H1 (cell line): ENCODE data around the gene LIPA. TPM values are rescaled to one million over a fixed set of nuclear protein-coding genes. Genes with fewer than 3 reads are reported as not detected.

ENCODE experiments used
- CTCF ChIA-PET: fragments of 300-600 bp; sonication (Branson Sonifier 250); formaldehyde crosslinking; loops from one replicate; lab custom pipeline; 2021; ENCODE audit not compliant: partially characterized antibody; lab: Charles Lee
- POLR2A ChIA-PET: fragments of 300-600 bp; sonication (Branson Sonifier 250); formaldehyde crosslinking; loops from one replicate; lab custom pipeline; 2021; ENCODE audit warnings: inconsistent platforms; ENCODE audit not compliant: partially characterized antibody; lab: Charles Lee
- DNase-seq, 2 experiments: peaks; one replicate each; pipeline versions ENCODE4 v3.0.0 to v3.0.0-alpha.2; 2010 to 2022; ENCODE audit warnings: low spot score in 2 of 2, low read depth in 1 of 2, mixed read lengths in 1 of 2
- FAIRE-seq: peaks from 2 replicates; lab custom pipeline; 2011; peaks lifted over from hg19 to GRCh38; lab: Jason Lieb, UNC
- H2AFZ ChIP-seq: 2 replicates; pipeline ENCODE4 v1.8.1; 2012; ENCODE audit warnings: low read length, inconsistent platforms
- H2AK5ac ChIP-seq: 2 replicates; pipeline ENCODE4 v1.6.1; 2013; ENCODE audit warnings: low read depth, low read length
- H2BK120ac ChIP-seq: replicated peaks from 2 replicates; pipeline ENCODE3; 2013; ENCODE audit warnings: low read depth, low read length, inconsistent platforms
- H2BK12ac ChIP-seq: 2 replicates; pipeline ENCODE4 v1.6.1; 2013; ENCODE audit warnings: low read depth, low read length
- H2BK15ac ChIP-seq: 2 replicates; pipeline ENCODE4 v1.6.1; 2013; ENCODE audit warnings: low read length
- H2BK20ac ChIP-seq: 2 replicates; pipeline ENCODE4 v1.6.1; 2013; ENCODE audit warnings: low read length
- H2BK5ac ChIP-seq: 2 replicates; pipeline ENCODE4 v1.6.1; 2013; ENCODE audit warnings: low read depth, low read length
- H3K14ac ChIP-seq: 2 replicates; pipeline ENCODE4 v1.6.1; 2013; ENCODE audit warnings: inconsistent platforms; ENCODE audit not compliant: insufficient read length
- H3K18ac ChIP-seq: 2 replicates; pipeline ENCODE4 v1.6.1; 2013; ENCODE audit warnings: low read length; ENCODE audit errors: extremely low read depth
- H3K23ac ChIP-seq: 2 replicates; pipeline ENCODE4 v1.6.1; 2013; ENCODE audit warnings: inconsistent platforms; ENCODE audit not compliant: insufficient read length
- H3K23me2 ChIP-seq: 2 replicates; pipeline ENCODE4 v1.6.1; 2013; ENCODE audit warnings: low read depth, low read length
- H3K27ac ChIP-seq: 2 replicates; pipeline ENCODE4 v1.6.1; 2011; ENCODE audit warnings: low read depth, low read length, inconsistent platforms
- H3K27me3 ChIP-seq, 4 experiments: replicated peaks in 1 of 4; 1 replicate in 1 of 4; 2 replicates in 3 of 4; pipeline versions ENCODE4 v1.6.1 to v1.8.1; 2011 to 2013; ENCODE audit warnings: low read length in 3 of 4, mild to moderate bottlenecking in 3 of 4, inconsistent platforms in 2 of 4, mixed read lengths in 2 of 4, moderate library complexity in 1 of 4; ENCODE audit not compliant: control insufficient read depth in 3 of 4, insufficient read depth in 3 of 4; ENCODE audit errors: extremely low read depth in 1 of 4
- H3K36me3 ChIP-seq, 4 experiments: 2 replicates each; pipeline versions ENCODE4 v1.6.1 to v1.8.1; 2011 to 2013; ENCODE audit warnings: mild to moderate bottlenecking in 4 of 4, low read length in 3 of 4, moderate library complexity in 2 of 4, control low read depth in 1 of 4, inconsistent platforms in 1 of 4; ENCODE audit not compliant: insufficient read depth in 4 of 4, control insufficient read depth in 2 of 4
- H3K4ac ChIP-seq: replicated peaks from 2 replicates; pipeline ENCODE3; 2013; ENCODE audit warnings: low read length, low read depth, mixed read lengths, inconsistent platforms; ENCODE audit not compliant: insufficient read length
- H3K4me1 ChIP-seq, 4 experiments: replicated peaks in 1 of 4; 1 replicate in 1 of 4; 2 replicates in 3 of 4; pipeline versions ENCODE4 v1.6.1 to v1.8.1; 2011 to 2013; ENCODE audit warnings: low read length in 3 of 4, inconsistent platforms in 2 of 4, mixed read lengths in 1 of 4; ENCODE audit not compliant: insufficient read depth in 4 of 4, control insufficient read depth in 3 of 4
- H3K4me2 ChIP-seq, 2 experiments: 2 replicates each; pipeline versions ENCODE4 v1.6.1 to v1.8.1; 2011 to 2013; ENCODE audit warnings: low read depth in 2 of 2, low read length in 2 of 2, control low read depth in 1 of 2, inconsistent platforms in 1 of 2, mild to moderate bottlenecking in 1 of 2; ENCODE audit not compliant: insufficient read depth in 1 of 2
- H3K4me3 ChIP-seq, 4 experiments: fragments of 200-600, 300-600 bp in 1 of 4; sonication (generic), shearing (Covaris generic), sonication (Bioruptor Twin) in 1 of 4; 2 replicates each; pipeline versions ENCODE4 v1.5.1 to v1.8.1; 2011 to 2016; ENCODE audit warnings: low read length in 4 of 4, low read depth in 3 of 4, control low read depth in 2 of 4, inconsistent platforms in 2 of 4, mild to moderate bottlenecking in 2 of 4, mixed read lengths in 1 of 4, moderate library complexity in 1 of 4; ENCODE audit not compliant: insufficient read depth in 2 of 4; ENCODE audit errors: extremely low read depth in 1 of 4
- H3K56ac ChIP-seq: replicated peaks from 2 replicates; pipeline ENCODE3; 2013; ENCODE audit warnings: low read depth, mild to moderate bottlenecking, mixed read lengths, low read length, inconsistent platforms; ENCODE audit not compliant: insufficient read length
- H3K79me1 ChIP-seq: 2 replicates; pipeline ENCODE4 v1.6.1; 2013; ENCODE audit warnings: low read depth, low read length, control low read depth
- H3K79me2 ChIP-seq, 2 experiments: 2 replicates each; pipeline versions ENCODE4 v1.6.1 to v1.8.1; 2012 to 2013; ENCODE audit warnings: low read length in 2 of 2, mild to moderate bottlenecking in 2 of 2, inconsistent platforms in 1 of 2; ENCODE audit not compliant: insufficient read depth in 2 of 2, control insufficient read depth in 1 of 2
- H3K9ac ChIP-seq, 4 experiments: replicated peaks in 1 of 4; 1 replicate in 1 of 4; 2 replicates in 3 of 4; pipeline versions ENCODE4 v1.6.1 to v1.8.1; 2011 to 2013; ENCODE audit warnings: low read depth in 3 of 4, low read length in 3 of 4, control low read depth in 2 of 4, mild to moderate bottlenecking in 2 of 4, moderate library complexity in 2 of 4, inconsistent platforms in 1 of 4; ENCODE audit errors: extremely low read depth in 1 of 4
- H3K9me3 ChIP-seq, 2 experiments: 2 replicates each; pipeline versions ENCODE4 v1.6.1 to v1.8.1; 2012 to 2013; ENCODE audit warnings: mild to moderate bottlenecking in 2 of 2, moderate library complexity in 2 of 2, control low read depth in 1 of 2, inconsistent platforms in 1 of 2, low read depth in 1 of 2, low read length in 1 of 2, mixed read lengths in 1 of 2; ENCODE audit not compliant: insufficient read depth in 2 of 2
- H4K20me1 ChIP-seq, 2 experiments: replicated peaks in 1 of 2; 2 replicates each; pipeline versions ENCODE3 to v1.8.1; 2011 to 2013; ENCODE audit warnings: inconsistent platforms in 2 of 2, low read length in 2 of 2, mild to moderate bottlenecking in 1 of 2; ENCODE audit not compliant: insufficient read depth in 2 of 2, control insufficient read depth in 1 of 2
- H4K5ac ChIP-seq: 2 replicates; pipeline ENCODE4 v1.6.1; 2013; ENCODE audit warnings: low read length, low read depth, mixed read lengths, inconsistent platforms; ENCODE audit not compliant: insufficient read length
- H4K8ac ChIP-seq: 2 replicates; pipeline ENCODE4 v1.8.0; 2013; ENCODE audit warnings: mild to moderate bottlenecking, moderate library complexity, low read length, inconsistent platforms; ENCODE audit not compliant: insufficient read depth; ENCODE audit errors: extremely low read depth
- H4K91ac ChIP-seq: replicated peaks from 2 replicates; pipeline ENCODE3; 2013; ENCODE audit warnings: low read length, mixed read lengths, inconsistent platforms; ENCODE audit not compliant: insufficient read length
- CEBPB ChIP-seq: IDR thresholded peaks from 2 replicates; pipeline ENCODE4 v1.6.1; 2012; ENCODE audit warnings: low read depth, low read length
- CHD2 ChIP-seq: IDR thresholded peaks from 2 replicates; pipeline ENCODE4 v1.6.1; 2012; ENCODE audit warnings: low read length, improper control_type of control experiment
- HDAC2 ChIP-seq, 2 experiments: fragments of 300-600 bp in 1 of 2; sonication (generic) in 1 of 2; IDR thresholded peaks; 2 replicates each; pipeline ENCODE4 v1.6.1; 2011 to 2012; ENCODE audit warnings: low read depth in 2 of 2, low read length in 2 of 2, mild to moderate bottlenecking in 2 of 2, moderate library complexity in 2 of 2, borderline replicate concordance in 1 of 2, inconsistent platforms in 1 of 2
- JUND ChIP-seq: IDR thresholded peaks from 2 replicates; pipeline ENCODE4 v1.6.1; 2011; ENCODE audit warnings: mild to moderate bottlenecking, improper control_type of control experiment, low read length
- POLR2AphosphoS5 ChIP-seq: IDR thresholded peaks from 2 replicates; pipeline ENCODE4 v1.6.1; 2011; ENCODE audit warnings: low read depth, low read length
- RAD21 ChIP-seq, 2 experiments: IDR thresholded peaks in 1 of 2; conservative IDR thresholded peaks in 1 of 2; 2 replicates each; pipeline ENCODE4 v1.6.1; 2011; ENCODE audit warnings: low read depth in 2 of 2, low read length in 2 of 2, improper control_type of control experiment in 1 of 2, inconsistent platforms in 1 of 2, mild to moderate bottlenecking in 1 of 2, moderate library complexity in 1 of 2
- RNF2 ChIP-seq: fragments of 200-900, 300-1000 bp; sonication (generic); IDR thresholded peaks from 2 replicates; pipeline ENCODE4 v1.7.1; 2016; ENCODE audit warnings: borderline replicate concordance, low read depth, mild to moderate bottlenecking, antibody characterized with exemption, low read length; ENCODE audit not compliant: poor library complexity, severe bottlenecking; ENCODE audit errors: missing control alignments
- SRF ChIP-seq: IDR thresholded peaks from 2 replicates; pipeline ENCODE4 v1.6.1; 2011; ENCODE audit warnings: mild to moderate bottlenecking, low read depth, low read length, moderate library complexity
- WGBS, 2 experiments: shearing (Covaris generic) in 1 of 2; methylation state at CpG; one replicate each; pipeline versions ENCODE4 v1.1.6 to v1.1.7; 2013 to 2015; ENCODE audit warnings: low lambda C conversion rate in 2 of 2, mixed read lengths in 2 of 2, inconsistent platforms in 1 of 2, low coverage in 1 of 2, missing lambda C conversion rate in 1 of 2; ENCODE audit not compliant: insufficient replicate concordance in 2 of 2, insufficient coverage in 1 of 2, insufficient read length in 1 of 2; ENCODE audit errors: extremely low coverage in 1 of 2, missing lambda C conversion rate in 1 of 2; 5-methylcytosine and 5-hydroxymethylcytosine counted together
- polyA plus RNA-seq, 7 experiments: library from polyadenylated mRNA; depleted of rRNA in 3 of 7; stranded (reverse) in 5 of 7; unstranded in 2 of 7; fragments of >200 nt in 5 of 7; fragments of 200-250 nt in 2 of 7; gene quantifications; 1 replicate in 5 of 7; 2 replicates in 1 of 7; 4 replicates in 1 of 7; pipeline versions ENCODE4 v1.2.1 to v1.2.3, GENCODE V29; 2011 to 2013; ENCODE audit warnings: missing spikeins in 2 of 7, mixed read lengths in 2 of 7
- total RNA-seq: library from RNA; stranded (reverse); fragmentation: NEBNext Ultra II Directional; extraction: Animal tissue kit (Norgen Biotek cat#: 25700); gene quantifications from 2 replicates; pipeline ENCODE4 v1.2.1, GENCODE V29; 2021

The LIPA gene
- total and polyA plus RNA-seq, 2 of the 8 experiments (the other 6 are each of a cell fraction or from before 2014, with no cell fraction given), result 18.1 to 32.4 TPM

DNA sequence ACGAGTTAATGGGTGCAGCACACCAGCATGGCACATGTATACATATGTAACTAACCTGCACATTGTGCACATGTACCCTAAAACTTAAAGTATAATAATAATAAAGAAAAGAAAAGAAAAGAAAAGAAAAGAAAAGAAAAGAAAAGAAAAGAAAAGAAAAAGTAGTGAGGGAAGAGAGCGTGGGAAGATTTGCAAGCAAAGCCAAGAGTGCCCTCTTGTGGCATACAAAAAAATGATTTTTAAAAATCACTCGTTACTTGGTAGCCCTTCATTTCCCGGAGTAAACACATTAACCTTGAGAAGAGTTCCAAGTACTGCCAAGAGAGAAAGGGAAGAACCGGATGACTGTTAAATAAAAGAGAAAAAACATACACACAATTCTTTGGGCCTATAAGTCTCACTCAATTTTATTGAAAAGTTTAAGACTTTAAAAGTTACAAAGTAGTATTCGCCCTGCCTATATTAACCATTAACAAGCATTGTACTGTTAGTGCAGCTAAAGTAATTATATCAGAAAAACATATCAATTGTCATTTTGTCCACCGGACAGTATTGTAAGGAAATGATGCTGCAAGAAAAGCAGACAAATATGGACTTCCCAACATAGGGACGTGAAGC is 38.3 kb downstream of the LIPA start:
- Histone ChIP-seq H2BK120ac (no peak overlapping the region), H2BK20ac (no peak overlapping the region), H3K18ac (no peak overlapping the region), H3K4me3 (no peak overlapping the region), H4K20me1 (no peaks in the 10 kb centered on the region), H4K8ac (no peak overlapping the region), H3K4me2 (no peak overlapping the region), H3K23ac (no peak overlapping the region), H3K36me3 (no peaks in the 10 kb centered on the region), H4K5ac (no peak overlapping the region), H2BK15ac (no peak overlapping the region), H2BK12ac (no peak overlapping the region), H3K4ac (no peak overlapping the region), H3K23me2 (peaks cover 2% of the 10 kb centered on the region; the same call in 1 of the 2 replicates), H2AK5ac (no peak overlapping the region), H3K79me1 (no peaks in the 10 kb centered on the region), H3K79me2 (no peaks in the 10 kb centered on the region), H3K9me3 (no peaks in the 10 kb centered on the region), H3K27me3 (peaks cover 1 to 12% (median 10%) of the 10 kb centered on the region in 4 experiments), H3K4me1 (peaks cover 0 to 2% (median under 1%) of the 10 kb centered on the region in 4 experiments; a peak in 3 of 7 replicates), H3K27ac (no peak overlapping the region), H3K14ac (no peak overlapping the region), H3K56ac (no peak overlapping the region), H2BK5ac (no peak overlapping the region), H2AFZ (no peak overlapping the region), H4K91ac (no peak overlapping the region), H3K9ac (no peak overlapping the region)
- CTCF ChIA-PET, result interaction anchor here (0.7 to 4.2 kb wide), 37 partner anchors 10 to 480 kb away, joined by 3 to 100 read pairs (median 4); partner anchors contain the start of genes FAS, IFIT1 and LIPA
- DNase-seq (no peak), FAIRE-seq (no peak)
- POLR2A ChIA-PET, result no interaction called here
- WGBS, 2 experiments, result 59% methylated on average over 8 of the region's 8 CpGs; no CpG with 5 or more reads in 1 of the 2 experiments
- peak; percentile 74 to 79 for TF ChIP-seq RAD21 (IDR thresholded peaks at IDR 0.05 in 1 of 2, conservative IDR thresholded peaks at IDR 0.05 in 1 of 2; ENCODE audit: low read depth in 2 of 2, low read length in 2 of 2)
- no peak for TF ChIP-seq CEBPB
- no peak for TF ChIP-seq RNF2
- TF ChIP-seq JUND, result no peak
- TF ChIP-seq HDAC2 (IDR thresholded peaks at IDR 0.05; ENCODE audit: borderline replicate concordance in 1 of 2, low read depth in 2 of 2, low read length in 2 of 2), result no peak
- no peak for TF ChIP-seq CHD2
- no peak for TF ChIP-seq SRF
- no peak for TF ChIP-seq POLR2AphosphoS5
